Activated naive CD4-positive, alpha-beta T cell treated with anti-CD3 and anti-CD28 coated beads, Interleukin-2, amount 50 U/mL, for 72 hours (primary cell): ENCODE data around the gene CYP26A1. TPM values are rescaled to one million over a fixed set of nuclear protein-coding genes. Genes with fewer than 3 reads are reported as not detected.
"Not testable (repeated sequence)": the region's sequence is repeated elsewhere in the genome, so short reads cannot be mapped to it uniquely, and the experiment has no call there.

ENCODE experiments used
- ATAC-seq, 2 donors: fragments of 150-1000 bp; cut with Tn5 transposase; 2 replicates each; pipeline ENCODE4 v1.10.0; 2021; ENCODE audit warnings: mild to moderate bottlenecking in 2 of 2, moderate library complexity in 2 of 2
- DNase-seq, 2 donors: peaks; one replicate each; pipeline ENCODE4 v3.0.0; 2021 to 2022; ENCODE audit warnings: low spot score in 2 of 2
- H3K27ac Mint-ChIP-seq, 2 donors: one replicate each; pipeline ENCODE4 v1.8.0; 2022; ENCODE audit warnings: mild to moderate bottlenecking in 2 of 2, mixed read lengths in 2 of 2
- H3K36me3 Mint-ChIP-seq, 2 donors: one replicate each; pipeline ENCODE4 v1.8.0; 2022; ENCODE audit warnings: mixed read lengths in 2 of 2
- H3K9me3 Mint-ChIP-seq, 2 donors: one replicate each; pipeline ENCODE4 v1.8.0; 2022; ENCODE audit warnings: mixed read lengths in 2 of 2
- total RNA-seq, 2 donors: library from RNA; stranded (reverse); gene quantifications; one replicate each; pipeline ENCODE4 v1.2.3, GENCODE V29; 2022

Gene CYP26A1
- total RNA-seq, 2 donors from 2014 or later: 0.43 TPM; not detected in 1

GRCh38 chr10:93090619-93091018 is 16.9 kb downstream of the CYP26A1 start:
- Mint-ChIP-seq H3K9me3 (peaks cover 0 to 3% of the 10 kb centered on the region in 2 donors), H3K27ac (peak overlapping the region in 1 of 2 donors; percentile 35), H3K36me3 (no peaks in the 10 kb centered on the region)
- ATAC-seq (no peak), DNase-seq (no peak)

- Mint-ChIP-seq H3K36me3 (no peaks in the 10 kb centered on the region), H3K27ac (no peak overlapping the region), H3K9me3 (peaks cover 0 to 3% of the 10 kb centered on the region in 2 donors)
- no peak for ATAC-seq
- DNase-seq: no peak
These were observed 18.3 kb downstream of the CYP26A1 start for GRCh38 chr10:93091960-93092359.

GRCh38 chr10:93095225-93095624 is 21.5 kb downstream of the CYP26A1 start:
- ATAC-seq (no peak), DNase-seq (no peak)
- peaks cover 0 to 3% of the 10 kb centered on the region in 2 donors for H3K9me3 Mint-ChIP-seq
- H3K27ac Mint-ChIP-seq: no peak overlapping the region
- H3K36me3 Mint-ChIP-seq: no peaks in the 10 kb centered on the region

- DNase-seq (no peak), ATAC-seq (no peak)
- Mint-ChIP-seq H3K9me3 (peaks cover 0 to 3% of the 10 kb centered on the region in 2 donors), H3K27ac (no peak overlapping the region), H3K36me3 (no peaks in the 10 kb centered on the region)
These were observed 23.2 kb downstream of the CYP26A1 start for GRCh38 chr10:93096901-93097300.

GRCh38 chr10:93097386-93097785 is 23.7 kb downstream of the CYP26A1 start:
- Mint-ChIP-seq H3K36me3 (no peaks in the 10 kb centered on the region), H3K9me3 (peaks cover 0 to 3% of the 10 kb centered on the region in 2 donors), H3K27ac (no peak overlapping the region)
- no peak for ATAC-seq
- DNase-seq: no peak

GRCh38 chr10:93098816-93099215 is 25.1 kb downstream of the CYP26A1 start:
- DNase-seq (no peak), ATAC-seq (no peak)
- no peak overlapping the region for H3K27ac Mint-ChIP-seq
- peaks cover 0 to 9% of the 10 kb centered on the region in 2 donors for H3K9me3 Mint-ChIP-seq
- peaks cover 0 to 6% of the 10 kb centered on the region in 2 donors for H3K36me3 Mint-ChIP-seq

GRCh38 chr10:93099670-93100069 is 26.0 kb downstream of the CYP26A1 start:
- DNase-seq (no peak), ATAC-seq (no peak)
- Mint-ChIP-seq H3K36me3 (peaks cover 0 to 6% of the 10 kb centered on the region in 2 donors), H3K9me3 (peaks cover 0 to 11% of the 10 kb centered on the region in 2 donors), H3K27ac (no peak overlapping the region)

GRCh38 chr10:93101148-93101547 is 27.5 kb downstream of the CYP26A1 start:
- H3K27ac Mint-ChIP-seq, ATAC-seq, DNase-seq, H3K36me3 Mint-ChIP-seq: not testable (repeated sequence)
- H3K9me3 Mint-ChIP-seq: peaks cover 0 to 11% of the 10 kb centered on the region in 2 donors

- peaks cover 0 to 6% of the 10 kb centered on the region in 2 donors for H3K36me3 Mint-ChIP-seq
- peaks cover 0 to 11% of the 10 kb centered on the region in 2 donors for H3K9me3 Mint-ChIP-seq
- no peak for ATAC-seq
- no peak for DNase-seq
- peak overlapping the region in 1 of 2 donors; percentile 68 for H3K27ac Mint-ChIP-seq
These were observed 30.3 kb downstream of the CYP26A1 start for GRCh38 chr10:93103953-93104352.

- peaks cover 0 to 11% of the 10 kb centered on the region in 2 donors for H3K9me3 Mint-ChIP-seq
- no peak for ATAC-seq
- no peak for DNase-seq
- H3K36me3 Mint-ChIP-seq: peaks cover 0 to 6% of the 10 kb centered on the region in 2 donors
- H3K27ac Mint-ChIP-seq: no peak overlapping the region
These were observed 33.0 kb downstream of the CYP26A1 start for GRCh38 chr10:93106631-93107072.

- H3K9me3 Mint-ChIP-seq: no peaks in the 10 kb centered on the region
- ATAC-seq: no peak
- no peak for DNase-seq
- H3K36me3 Mint-ChIP-seq: no peaks in the 10 kb centered on the region
- H3K27ac Mint-ChIP-seq: no peak overlapping the region
These were observed 36.9 kb downstream of the CYP26A1 start for GRCh38 chr10:93110472-93111146.

GRCh38 chr10:93113042-93113441 is 39.3 kb downstream of the CYP26A1 start:
- H3K27ac Mint-ChIP-seq: no peak overlapping the region
- DNase-seq (no peak), ATAC-seq (no peak)
- H3K36me3 Mint-ChIP-seq: no peaks in the 10 kb centered on the region
- H3K9me3 Mint-ChIP-seq: no peaks in the 10 kb centered on the region

GRCh38 chr10:93115661-93116383 is 42.1 kb downstream of the CYP26A1 start:
- H3K9me3 Mint-ChIP-seq: no peaks in the 10 kb centered on the region
- DNase-seq (peak; percentile 57 to 78), ATAC-seq (peak; percentile 70 to 88)
- H3K27ac Mint-ChIP-seq: no peak overlapping the region
- no peaks in the 10 kb centered on the region for H3K36me3 Mint-ChIP-seq

GRCh38 chr10:93121311-93121710 is 47.6 kb downstream of the CYP26A1 start:
- no peak for ATAC-seq
- Mint-ChIP-seq H3K9me3 (peaks cover 10 to 12% of the 10 kb centered on the region in 2 donors), H3K36me3 (peaks cover 13% of the 10 kb centered on the region in 2 donors), H3K27ac (peak overlapping the region in 1 of 2 donors; percentile 10)
- no peak for DNase-seq

- Mint-ChIP-seq H3K9me3 (peaks cover 15 to 23% of the 10 kb centered on the region in 2 donors), H3K27ac (peak overlapping the region in 1 of 2 donors; percentile 68), H3K36me3 (peaks cover 19 to 20% of the 10 kb centered on the region in 2 donors)
- ATAC-seq (no peak), DNase-seq (no peak)
These were observed 50.1 kb downstream of the CYP26A1 start for GRCh38 chr10:93123766-93124165.

- no peak for DNase-seq
- H3K27ac Mint-ChIP-seq: no peak overlapping the region
- peaks cover 22 to 24% of the 10 kb centered on the region in 2 donors for H3K36me3 Mint-ChIP-seq
- peaks cover 19 to 28% of the 10 kb centered on the region in 2 donors for H3K9me3 Mint-ChIP-seq
- no peak for ATAC-seq
These were observed 51.1 kb downstream of the CYP26A1 start for GRCh38 chr10:93124580-93125318.

GRCh38 chr10:93125966-93126365 is 52.3 kb downstream of the CYP26A1 start:
- Mint-ChIP-seq H3K27ac (no peak overlapping the region), H3K9me3 (peaks cover 19 to 32% of the 10 kb centered on the region in 2 donors), H3K36me3 (peaks cover 22 to 24% of the 10 kb centered on the region in 2 donors)
- DNase-seq (no peak), ATAC-seq (no peak)
